Activated CD4-positive, alpha-beta T cell treated with anti-CD3 and anti-CD28 coated beads, Interleukin-2, amount 10 ng/mL, durations not matched to agents 24 days and 14 days (primary cell): ENCODE results near the gene PSIP1. TPM values are rescaled to one million over a fixed set of nuclear protein-coding genes. Genes with fewer than 3 reads are reported as not detected.
"Not testable (repeated sequence)": the region's sequence is repeated elsewhere in the genome, so short reads cannot be mapped to it uniquely, and the experiment has no call there.

Experiments used
- DNase-seq: peaks from one replicate; pipeline ENCODE4 v3.0.0; 2022
- H3K27ac Mint-ChIP-seq: one replicate; pipeline ENCODE4 v1.8.0; 2022; ENCODE audit warnings: mild to moderate bottlenecking, mixed read lengths
- H3K27me3 Mint-ChIP-seq: one replicate; pipeline ENCODE4 v1.8.0; 2022; ENCODE audit warnings: mixed read lengths
- H3K36me3 Mint-ChIP-seq: one replicate; pipeline ENCODE4 v1.8.0; 2022; ENCODE audit warnings: low read depth, mild to moderate bottlenecking, mixed read lengths
- H3K4me1 Mint-ChIP-seq: one replicate; pipeline ENCODE4 v1.8.0; 2021; ENCODE audit warnings: mixed read lengths
- H3K4me3 Mint-ChIP-seq: one replicate; pipeline ENCODE4 v1.8.0; 2022; ENCODE audit warnings: mild to moderate bottlenecking, moderate library complexity, mixed read lengths
- H3K9me3 Mint-ChIP-seq: one replicate; pipeline ENCODE4 v1.8.0; 2021; ENCODE audit warnings: mixed read lengths
- intact Hi-C: fragments of 100-400 bp; cut with micrococcal nuclease; formaldehyde crosslinking; loops from one replicate; pipeline ENCODE4 v1.15.1; 2023
- total RNA-seq: library from RNA; stranded (reverse); gene quantifications from 2 replicates; pipeline ENCODE4 v1.2.3, GENCODE V29; 2022

Gene PSIP1
- total RNA-seq, 1 donor from 2014 or later: 106 TPM

DNA sequence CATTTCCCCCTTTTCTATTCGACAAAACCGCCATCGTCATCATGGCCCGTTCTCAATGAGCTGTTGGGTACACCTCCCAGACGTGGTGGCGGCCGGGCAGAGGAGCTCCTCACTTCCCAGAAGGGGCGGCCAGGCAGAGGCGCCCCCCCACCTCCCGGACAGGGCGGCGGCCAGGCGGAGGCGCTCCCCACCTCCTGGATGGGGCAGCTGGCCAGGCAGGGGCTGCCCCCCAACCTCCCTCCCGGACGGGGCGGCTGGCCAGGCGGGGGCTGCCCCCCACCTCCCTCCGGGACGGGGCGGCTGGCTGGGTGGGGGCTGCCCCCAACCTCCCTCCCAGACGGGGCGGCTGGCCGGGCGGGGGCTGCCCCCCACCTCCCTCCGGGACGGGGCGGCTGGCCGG, 68.9 kb downstream of the PSIP1 start:
- H3K27ac Mint-ChIP-seq, H3K9me3 Mint-ChIP-seq, H3K4me3 Mint-ChIP-seq, DNase-seq, intact Hi-C loops, H3K27me3 Mint-ChIP-seq: not testable (repeated sequence)
- Mint-ChIP-seq H3K4me1 (peaks cover 14% of the 10 kb centered on the region), H3K36me3 (peaks cover 76% of the 10 kb centered on the region)

DNA sequence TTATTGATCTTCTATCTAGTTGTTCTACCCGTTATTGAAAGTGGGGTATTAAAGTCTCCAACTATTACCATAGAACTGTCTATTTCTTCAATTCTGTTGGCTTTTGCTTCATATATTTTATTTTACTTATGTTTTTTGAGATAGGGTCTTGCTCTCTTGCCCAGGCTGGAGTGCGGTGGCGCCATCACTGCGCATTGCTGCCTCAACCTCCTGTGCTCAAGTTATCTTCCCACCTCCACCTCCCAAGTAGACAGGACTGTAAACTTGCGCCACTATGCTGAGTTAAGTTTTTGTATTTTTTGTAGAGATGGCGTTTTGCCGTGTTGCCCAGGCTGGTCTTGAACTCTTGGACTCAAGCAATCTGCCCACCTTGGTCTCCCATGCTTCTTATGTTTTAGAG, 71.9 kb downstream of the PSIP1 start:
- no peaks in the 10 kb centered on the region for H3K27me3 Mint-ChIP-seq
- peaks cover 18% of the 10 kb centered on the region for H3K4me1 Mint-ChIP-seq
- no peak overlapping the region for H3K4me3 Mint-ChIP-seq
- H3K36me3 Mint-ChIP-seq: peaks cover 71% of the 10 kb centered on the region
- H3K27ac Mint-ChIP-seq: no peak overlapping the region
- H3K9me3 Mint-ChIP-seq: no peaks in the 10 kb centered on the region
- no peak for DNase-seq
- intact Hi-C loops: no loop called here

DNA sequence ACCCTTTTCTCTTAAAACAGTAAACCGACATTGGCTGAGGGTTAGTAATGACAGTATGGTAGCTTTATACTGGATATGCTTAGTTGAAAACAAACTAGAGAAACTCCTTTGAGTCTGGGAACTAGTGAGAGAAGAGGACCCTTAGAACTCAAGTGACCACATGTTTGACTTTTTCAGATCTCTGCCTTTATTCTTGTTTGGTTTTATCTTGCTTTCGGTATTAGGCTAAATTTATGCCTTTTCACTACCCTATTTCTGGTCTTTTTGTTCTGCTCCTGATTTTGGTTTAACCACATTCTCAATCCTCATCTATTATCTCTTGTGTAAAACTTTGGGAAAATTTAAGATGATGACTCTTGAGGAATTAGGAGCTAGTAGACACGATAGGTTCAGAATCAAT, 77.1 kb downstream of the PSIP1 start:
- Mint-ChIP-seq H3K27me3 (no peaks in the 10 kb centered on the region), H3K9me3 (no peaks in the 10 kb centered on the region), H3K4me3 (no peak overlapping the region), H3K4me1 (peaks cover 40% of the 10 kb centered on the region), H3K36me3 (peaks cover 50% of the 10 kb centered on the region), H3K27ac (no peak overlapping the region)
- intact Hi-C loops: no loop called here
- DNase-seq: no peak

DNA sequence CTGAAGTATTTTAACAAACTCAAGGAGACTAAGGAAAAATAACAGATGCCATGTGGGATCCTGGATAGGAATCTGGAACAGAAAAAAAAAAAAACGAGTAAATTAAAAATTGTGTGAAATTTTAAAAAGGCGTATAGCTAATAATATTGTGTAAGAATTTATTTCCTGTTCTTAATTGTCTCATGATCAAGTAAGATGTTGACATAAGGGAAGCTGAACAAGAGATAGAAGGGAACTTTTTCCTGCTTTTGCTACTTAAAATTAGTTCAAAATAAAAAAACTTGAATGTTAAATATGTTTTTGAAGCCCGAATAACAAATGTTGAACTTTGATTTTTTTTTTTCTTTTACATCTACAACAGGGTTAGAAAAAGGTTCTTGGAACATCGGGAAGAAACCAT, 77.6 kb downstream of the PSIP1 start:
- intact Hi-C loops: no loop called here
- Mint-ChIP-seq H3K27me3 (no peaks in the 10 kb centered on the region), H3K27ac (no peak overlapping the region), H3K9me3 (no peaks in the 10 kb centered on the region), H3K4me3 (no peak overlapping the region), H3K4me1 (peaks cover 39% of the 10 kb centered on the region), H3K36me3 (peaks cover 48% of the 10 kb centered on the region)
- DNase-seq: no peak

DNA sequence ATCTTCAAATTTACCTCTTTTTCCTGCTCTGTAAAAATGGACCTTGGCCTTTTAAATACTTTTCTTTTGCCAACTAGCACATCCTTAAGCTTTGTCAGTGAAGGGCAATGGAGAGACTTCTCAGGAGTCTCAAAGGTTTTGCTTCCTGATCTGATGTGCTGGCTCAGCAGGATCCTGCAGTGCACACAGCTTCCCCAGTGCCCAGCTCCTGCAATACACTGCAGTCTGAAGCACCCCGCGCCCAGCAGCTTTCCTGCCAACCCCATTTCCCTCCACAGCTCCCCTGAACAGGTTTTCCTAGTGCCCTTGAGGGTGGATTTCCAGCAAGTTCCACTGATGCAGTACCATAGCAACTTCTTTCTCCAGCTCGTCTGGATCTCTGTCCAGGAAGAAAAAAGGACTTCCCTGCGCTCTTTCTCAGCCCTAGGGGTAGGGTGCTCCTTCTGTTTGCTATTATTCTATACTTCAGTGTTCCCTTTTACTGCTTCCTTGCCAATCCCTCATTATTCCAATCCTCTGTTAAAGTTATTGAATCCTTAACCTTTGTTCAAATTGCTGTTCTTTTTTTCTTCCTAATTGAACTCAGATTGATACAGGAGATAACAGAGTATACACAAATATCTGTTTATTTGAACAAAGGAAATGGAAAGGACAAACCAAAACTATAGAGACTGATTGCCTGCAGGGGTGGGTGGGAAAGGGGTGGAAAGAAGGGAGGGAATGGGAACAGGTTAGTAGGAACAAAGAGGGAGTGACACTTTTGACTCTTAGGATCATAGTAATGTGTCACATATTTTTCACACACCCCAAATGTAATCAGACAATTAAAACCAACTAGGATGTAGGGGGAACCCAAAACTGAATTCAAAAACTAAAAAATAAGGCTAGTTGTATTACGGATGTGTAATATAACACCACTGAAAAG, 79.6 kb downstream of the PSIP1 start:
- H3K27ac Mint-ChIP-seq: no peak overlapping the region

DNA sequence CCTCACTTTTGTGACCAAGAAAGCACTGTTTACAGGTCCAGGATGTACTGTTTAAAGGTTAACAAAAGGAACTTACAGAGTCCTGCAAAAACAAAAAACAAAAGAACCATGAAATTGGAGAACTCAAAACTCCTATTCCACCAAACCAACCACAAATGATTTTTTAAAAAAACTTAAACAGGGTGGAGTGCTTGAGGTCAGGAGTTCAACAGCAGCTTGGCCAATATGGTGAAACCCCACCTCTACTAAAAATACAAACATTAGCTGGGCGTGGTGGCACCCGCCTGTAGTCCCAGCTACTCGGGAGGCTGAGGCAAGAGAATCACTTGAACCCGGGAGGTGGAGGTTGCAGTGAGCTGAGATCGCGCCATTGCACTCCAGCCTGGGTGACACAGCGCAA, 83.1 kb downstream of the PSIP1 start:
- Mint-ChIP-seq H3K4me1 (peaks cover 47% of the 10 kb centered on the region), H3K27ac (peak overlapping the region; percentile 13), H3K36me3 (peaks cover 39% of the 10 kb centered on the region)
- H3K4me3 Mint-ChIP-seq, H3K27me3 Mint-ChIP-seq, DNase-seq, H3K9me3 Mint-ChIP-seq: not testable (repeated sequence)
- intact Hi-C loops: loop anchor here (10.0 kb wide), 1 partner anchor 323 kb away; no protein-coding TSS in a partner anchor

More for the DNA sequence above, 79.6 kb downstream of the PSIP1 start:
- DNase-seq: no peak
- H3K36me3 Mint-ChIP-seq: peaks cover 48% of the 10 kb centered on the region
- peaks cover 36% of the 10 kb centered on the region for H3K4me1 Mint-ChIP-seq
- H3K27me3 Mint-ChIP-seq: no peaks in the 10 kb centered on the region
- H3K9me3 Mint-ChIP-seq: no peaks in the 10 kb centered on the region
- H3K4me3 Mint-ChIP-seq: no peak overlapping the region
- intact Hi-C loops: no loop called here

DNA sequence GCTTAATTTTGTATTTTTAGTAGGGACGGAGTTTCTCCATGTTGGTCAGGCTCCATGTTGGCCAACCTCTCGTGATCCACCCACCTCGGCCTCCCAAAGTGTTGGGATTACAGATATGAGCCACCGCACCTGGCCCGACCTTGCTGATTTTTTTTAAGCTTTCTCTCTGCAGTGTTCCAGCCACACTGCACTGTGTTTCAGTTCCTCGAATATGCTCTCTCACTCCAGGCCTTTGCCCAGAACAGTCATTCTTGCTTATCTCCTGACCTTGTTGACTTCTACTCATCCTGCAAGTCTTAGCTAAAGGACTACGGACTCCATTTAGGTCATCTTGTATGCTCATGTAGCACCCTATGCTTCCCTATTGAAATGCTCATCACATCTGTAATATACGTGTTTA, 84.8 kb downstream of the PSIP1 start:
- no peak overlapping the region for H3K27ac Mint-ChIP-seq
- no peak for DNase-seq
- peak overlapping the region; percentile 76 for H3K4me3 Mint-ChIP-seq
- H3K9me3 Mint-ChIP-seq: no peaks in the 10 kb centered on the region
- H3K4me1 Mint-ChIP-seq: peaks cover 55% of the 10 kb centered on the region
- intact Hi-C loops: loop anchor here (10.0 kb wide), 1 partner anchor 321 kb away; no protein-coding TSS in a partner anchor
- H3K36me3 Mint-ChIP-seq: peaks cover 39% of the 10 kb centered on the region
- peaks cover 5% of the 10 kb centered on the region for H3K27me3 Mint-ChIP-seq

DNA sequence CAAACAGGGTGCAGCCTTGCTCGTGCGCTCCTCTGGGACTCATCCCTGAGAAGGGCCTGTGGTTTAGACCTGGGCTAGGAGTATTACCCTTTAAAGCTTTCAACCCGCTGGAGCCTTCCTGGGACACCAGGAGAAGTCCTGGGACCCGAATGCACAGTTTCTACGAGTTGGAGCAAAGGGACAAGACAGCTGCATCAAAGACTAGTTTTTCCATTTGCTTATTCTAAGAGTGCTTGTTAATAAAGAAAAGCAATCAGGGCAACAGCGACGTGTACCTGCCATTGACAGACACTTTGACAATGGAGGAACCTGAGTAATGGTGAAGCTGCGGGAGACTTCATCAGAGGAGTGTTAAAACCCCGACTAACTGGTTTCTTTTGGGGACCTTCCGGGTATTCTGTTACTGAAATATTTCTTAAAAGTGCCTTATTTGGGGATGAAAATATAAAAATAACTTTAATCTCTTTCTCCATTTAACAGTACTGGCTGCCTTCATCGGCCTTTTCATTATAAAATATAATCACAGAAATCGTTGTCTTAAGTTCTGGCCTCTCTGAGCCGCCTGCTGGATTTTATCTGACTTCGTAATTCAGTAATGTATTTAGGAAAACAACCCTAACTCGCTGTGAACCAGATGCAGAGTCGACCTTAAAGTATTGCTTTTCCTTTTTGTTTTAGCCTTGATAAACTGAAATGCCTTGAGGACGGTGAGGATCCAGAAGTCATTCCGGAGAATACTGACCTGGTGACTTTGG, 87.4 kb downstream of the PSIP1 start:
- Mint-ChIP-seq H3K27me3 (peaks cover 5% of the 10 kb centered on the region), H3K4me3 (peak overlapping the region; percentile 97), H3K9me3 (no peaks in the 10 kb centered on the region), H3K36me3 (peaks cover 28% of the 10 kb centered on the region), H3K4me1 (peaks cover 39% of the 10 kb centered on the region), H3K27ac (peak overlapping the region; percentile 91)
- no peak for DNase-seq
- intact Hi-C loops: loop anchor here (2.0 to 10.0 kb wide), 8 partner anchors 64 to 319 kb away; partner anchors contain the start of gene CCDC171

DNA sequence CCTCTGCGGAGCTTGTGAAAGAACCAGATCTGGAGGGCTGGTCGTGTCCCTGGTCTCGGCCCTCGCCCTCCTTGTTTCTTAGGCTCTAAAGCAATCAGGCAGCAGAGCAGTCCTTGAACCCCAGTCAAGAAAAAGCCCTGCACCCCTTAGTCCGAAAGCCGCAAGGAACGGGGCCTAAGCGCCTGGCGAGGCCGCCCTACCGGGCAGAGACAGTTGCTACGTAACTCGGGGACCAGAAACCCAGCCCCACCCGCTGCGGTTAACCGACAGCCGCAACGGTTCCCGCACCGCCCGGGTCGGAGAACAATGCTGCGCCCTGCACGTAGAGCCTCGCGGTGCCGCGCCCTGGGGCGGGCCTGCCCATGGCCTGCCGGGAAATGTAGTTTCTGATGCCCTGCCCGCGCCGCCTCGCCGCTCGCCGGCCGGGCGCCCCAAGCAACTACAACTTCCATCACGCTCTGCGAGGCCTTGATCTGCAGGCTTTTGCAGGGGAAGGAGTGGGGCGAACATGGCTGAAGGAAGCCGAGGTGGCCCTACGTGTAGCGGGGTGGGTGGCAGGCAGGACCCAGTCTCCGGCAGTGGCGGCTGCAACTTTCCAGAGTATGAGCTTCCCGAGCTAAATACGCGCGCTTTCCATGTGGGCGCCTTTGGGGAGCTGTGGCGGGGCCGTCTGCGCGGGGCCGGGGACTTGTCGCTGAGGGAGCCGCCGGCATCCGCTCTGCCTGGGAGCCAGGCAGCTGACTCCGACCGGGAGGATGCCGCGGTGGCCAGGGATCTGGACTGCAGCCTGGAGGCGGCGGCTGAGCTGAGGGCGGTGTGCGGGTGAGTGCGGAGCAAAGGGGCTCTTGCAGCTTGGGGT, 88.2 kb downstream of the PSIP1 start, which contains the start of gene SNAPC3:
Gene SNAPC3, plus strand, starts transcription at position 505 of the 859 bp plus-strand sequence. Its CDS starts 4 bp downstream, at position 509.
- Mint-ChIP-seq H3K4me3 (peak within 1 kb of the TSS; percentile 97), H3K27me3 (peaks cover 5% of the 10 kb centered on the region), H3K4me1 (peaks cover 43% of the 10 kb centered on the region), H3K9me3 (no peaks in the 10 kb centered on the region), H3K27ac (peak within 1 kb of the TSS; percentile 91), H3K36me3 (peaks cover 24% of the 10 kb centered on the region)
- intact Hi-C loops: loop anchor here (1.0 to 10.0 kb wide), 11 partner anchors 65 to 318 kb away; partner anchors contain the start of gene CCDC171
- DNase-seq: peak; percentile 98

DNA sequence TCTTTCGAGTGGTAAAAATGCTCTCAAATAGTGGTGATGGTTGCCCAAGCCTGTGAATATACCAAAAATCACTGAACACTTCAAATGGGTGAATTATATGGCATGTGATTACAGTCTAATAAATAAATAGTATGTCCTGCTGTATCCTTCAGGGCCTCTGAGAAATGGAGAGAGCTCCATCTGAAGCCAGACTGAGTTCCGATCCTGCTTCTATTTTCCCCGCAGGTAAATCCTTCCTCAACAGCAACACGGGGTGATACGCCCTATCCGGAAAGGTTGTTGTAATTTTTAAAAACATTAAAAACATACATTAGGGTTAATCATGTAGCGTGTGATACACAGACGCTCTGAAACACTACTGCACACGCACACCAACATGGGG, 88.8 kb downstream of the PSIP1 start:
- H3K27me3 Mint-ChIP-seq: peaks cover 5% of the 10 kb centered on the region
- DNase-seq: no peak
- H3K4me1 Mint-ChIP-seq: peaks cover 41% of the 10 kb centered on the region
- intact Hi-C loops: loop anchor here (1.0 to 10.0 kb wide), 11 partner anchors 65 to 317 kb away; partner anchors contain the start of gene CCDC171
- no peaks in the 10 kb centered on the region for H3K9me3 Mint-ChIP-seq
- H3K27ac Mint-ChIP-seq: peak overlapping the region; percentile 91
- peaks cover 20% of the 10 kb centered on the region for H3K36me3 Mint-ChIP-seq
- H3K4me3 Mint-ChIP-seq: peak overlapping the region; percentile 97

DNA sequence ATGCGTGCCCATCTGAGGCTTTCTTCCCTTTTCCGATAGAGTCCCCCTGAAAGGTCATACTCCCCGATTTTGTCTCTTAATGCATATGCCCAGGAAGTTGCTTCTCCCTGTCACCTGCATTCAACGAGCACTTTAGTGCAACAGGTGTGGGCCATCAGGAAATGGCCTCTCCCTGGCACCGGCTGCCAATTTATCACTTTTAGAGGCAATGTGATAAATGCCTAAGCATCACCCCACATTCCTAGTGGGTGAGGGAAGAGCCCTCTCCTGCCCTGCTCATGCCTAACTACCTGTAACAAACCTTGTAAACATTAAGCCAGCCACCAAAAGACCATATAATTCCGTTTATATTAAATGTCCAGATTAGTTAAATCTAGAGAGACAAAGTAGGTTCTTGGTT, 89.2 kb downstream of the PSIP1 start:
- intact Hi-C loops: loop anchor here (5.0 to 10.0 kb wide), 4 partner anchors 66 to 317 kb away; no protein-coding TSS in a partner anchor
- peaks cover 5% of the 10 kb centered on the region for H3K27me3 Mint-ChIP-seq
- H3K4me1 Mint-ChIP-seq: peaks cover 39% of the 10 kb centered on the region
- peak overlapping the region; percentile 34 for H3K27ac Mint-ChIP-seq
- H3K4me3 Mint-ChIP-seq: peak overlapping the region; percentile 97
- peaks cover 18% of the 10 kb centered on the region for H3K36me3 Mint-ChIP-seq
- no peaks in the 10 kb centered on the region for H3K9me3 Mint-ChIP-seq
- DNase-seq: no peak

DNA sequence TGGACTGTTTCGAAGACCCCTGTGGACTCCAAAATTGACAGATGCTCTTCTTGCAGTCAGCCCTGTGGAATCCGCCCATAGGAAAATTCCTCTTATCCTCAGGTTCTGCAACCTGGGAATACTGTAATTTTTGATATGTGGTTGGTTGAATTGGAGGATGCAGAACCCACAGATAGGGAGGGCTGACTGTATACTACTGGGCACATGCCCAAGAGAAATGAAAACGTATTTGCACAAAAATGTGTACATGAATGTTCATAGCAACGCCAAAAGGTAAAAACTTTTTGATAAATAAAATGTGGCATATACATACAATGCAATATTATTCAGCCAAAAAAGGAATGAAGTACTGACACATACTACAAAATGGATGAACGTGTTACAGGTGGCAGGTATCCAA, 90.0 kb downstream of the PSIP1 start:
- intact Hi-C loops: loop anchor here (5.0 to 10.0 kb wide), 4 partner anchors 67 to 316 kb away; no protein-coding TSS in a partner anchor
- Mint-ChIP-seq H3K4me1 (peaks cover 32% of the 10 kb centered on the region), H3K27me3 (peaks cover 5% of the 10 kb centered on the region), H3K36me3 (peaks cover 12% of the 10 kb centered on the region), H3K27ac (no peak overlapping the region), H3K4me3 (no peak overlapping the region), H3K9me3 (no peaks in the 10 kb centered on the region)
- no peak for DNase-seq

DNA sequence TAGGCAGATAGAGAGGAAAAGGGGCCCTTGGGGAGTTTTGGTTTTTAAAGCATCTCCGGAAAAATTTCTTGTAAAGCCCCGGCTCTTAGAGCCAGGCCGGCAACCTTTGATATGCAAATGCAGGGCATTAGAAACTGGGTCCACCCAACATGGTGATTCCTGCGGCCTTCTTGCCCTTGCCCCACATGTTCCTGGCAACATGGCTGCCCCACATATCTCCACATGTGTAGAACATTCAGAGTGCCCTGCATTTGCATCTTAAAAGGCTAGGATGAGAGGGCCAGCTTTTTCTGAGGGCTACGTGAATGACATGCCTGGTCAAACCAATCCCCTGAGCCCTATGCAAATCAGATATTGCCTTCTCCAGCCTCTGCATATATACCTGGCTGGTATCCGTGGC, 93.1 kb downstream of the PSIP1 start:
- H3K9me3 Mint-ChIP-seq: no peaks in the 10 kb centered on the region
- peaks cover 7% of the 10 kb centered on the region for H3K27me3 Mint-ChIP-seq
- no peak overlapping the region for H3K4me3 Mint-ChIP-seq
- DNase-seq: no peak
- peaks cover 16% of the 10 kb centered on the region for H3K4me1 Mint-ChIP-seq
- intact Hi-C loops: loop anchor here (1.0 kb wide), 2 partner anchors 141 to 206 kb away; no protein-coding TSS in a partner anchor
- H3K36me3 Mint-ChIP-seq: no peaks in the 10 kb centered on the region
- H3K27ac Mint-ChIP-seq: no peak overlapping the region
